NCI-H460 (cell line): ENCODE measurements around the gene WDR72. TPM values are rescaled to one million over a fixed set of nuclear protein-coding genes. Genes with fewer than 3 reads are reported as not detected.
A peak's percentile ranks its signal among the peaks of the same experiment; 100 is the strongest.
"Not testable (repeated sequence)": the region's sequence is repeated elsewhere in the genome, so short reads cannot be mapped to it uniquely, and the experiment has no call there.

Experiments used
- DNase-seq: peaks from one replicate; pipeline ENCODE4 v3.0.0-alpha.2; 2016; ENCODE audit warnings: low read depth; ENCODE audit errors: extremely low read depth
- total RNA-seq: library from RNA; depleted of rRNA; stranded (reverse); fragments of >200 nt; shearing (Covaris generic); gene quantifications from 2 replicates; pipeline ENCODE4 v1.2.3, GENCODE V29; 2014

WDR72 gene
- total RNA-seq, 1 experiment from 2014 or later: 40.4 TPM

GRCh38 chr15:53710906-53711305 lies 48.6 kb downstream of the WDR72 start:
- no peak for DNase-seq

GRCh38 chr15:53709821-53710220 lies 49.6 kb downstream of the WDR72 start:
- DNase-seq: no peak

GRCh38 chr15:53695365-53695764 lies 64.1 kb downstream of the WDR72 start:
- no peak for DNase-seq

GRCh38 chr15:53694476-53694874 lies 65.0 kb downstream of the WDR72 start:
- DNase-seq: no peak

GRCh38 chr15:53693729-53694475 lies 65.6 kb downstream of the WDR72 start:
- no peak for DNase-seq

GRCh38 chr15:53684162-53684561 lies 75.3 kb downstream of the WDR72 start:
- not testable (repeated sequence) for DNase-seq

DNA sequence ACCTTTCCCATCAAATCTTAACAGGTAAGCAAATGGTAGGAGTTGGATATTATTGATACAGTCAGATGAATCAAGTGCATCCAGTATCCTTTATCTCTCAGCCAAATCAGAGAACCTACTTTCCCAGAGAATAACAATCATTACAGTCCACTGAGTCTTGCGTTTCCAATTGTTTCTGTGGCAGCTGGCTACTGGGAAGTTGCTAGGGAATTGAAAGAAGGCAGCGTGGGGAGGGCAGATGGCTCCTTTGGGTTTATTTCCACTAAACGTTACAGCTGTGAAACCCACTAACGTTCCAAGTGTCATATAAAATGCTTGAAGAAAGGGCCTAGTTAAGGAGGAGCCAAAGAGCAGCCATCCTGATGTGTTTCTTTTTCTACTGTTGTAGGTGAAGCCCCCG lies 78.4 kb downstream of the WDR72 start:
- DNase-seq: no peak

GRCh38 chr15:53675832-53676231 lies 83.6 kb downstream of the WDR72 start:
- DNase-seq: no peak

- peak; percentile 63 for DNase-seq
These were observed 87.9 kb downstream of the WDR72 start for GRCh38 chr15:53671545-53671944.

DNA sequence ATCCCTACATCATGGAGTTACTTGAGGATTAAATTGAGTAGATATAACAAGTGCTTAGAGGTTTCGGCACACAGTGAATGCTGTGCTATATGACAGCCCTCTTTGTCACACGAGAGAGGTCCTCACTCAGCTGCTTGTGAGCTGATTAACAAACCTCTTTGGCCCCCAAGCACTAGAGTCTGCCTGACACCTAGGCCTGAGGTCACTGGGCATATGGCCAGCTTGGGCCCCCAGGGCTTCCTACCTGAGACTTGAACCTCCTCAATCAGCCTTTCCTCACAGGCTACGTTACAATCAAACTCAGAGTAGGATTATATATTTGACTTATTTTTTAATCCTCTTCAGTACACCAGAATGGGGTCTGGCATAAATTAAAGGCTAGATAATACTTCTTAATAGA lies 88.8 kb downstream of the WDR72 start:
- DNase-seq: no peak

GRCh38 chr15:53665930-53666329 lies 93.5 kb downstream of the WDR72 start:
- DNase-seq: no peak

- DNase-seq: no peak
These were observed 100.5 kb downstream of the WDR72 start for GRCh38 chr15:53658827-53659555.

GRCh38 chr15:53658255-53658654 lies 101.2 kb downstream of the WDR72 start:
- no peak for DNase-seq

DNA sequence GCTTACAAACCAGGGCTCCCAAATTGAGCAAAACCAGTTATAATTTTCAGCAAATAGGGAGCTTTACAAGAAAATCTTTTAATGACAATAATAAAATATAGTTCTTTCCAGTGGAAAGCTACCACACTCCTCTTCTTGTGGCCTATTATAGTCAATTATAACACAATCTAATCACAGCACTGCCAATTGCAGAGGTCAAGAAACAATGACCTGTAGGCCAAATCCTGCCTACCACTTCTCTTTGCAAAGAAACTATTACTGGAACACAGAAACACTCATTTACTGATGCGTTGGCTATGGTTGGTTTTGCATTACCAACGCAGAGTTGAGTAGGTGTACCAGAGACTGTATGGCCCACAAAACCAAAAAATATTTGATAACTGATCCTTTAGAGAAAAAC lies 110.5 kb downstream of the WDR72 start:
- DNase-seq: no peak

DNA sequence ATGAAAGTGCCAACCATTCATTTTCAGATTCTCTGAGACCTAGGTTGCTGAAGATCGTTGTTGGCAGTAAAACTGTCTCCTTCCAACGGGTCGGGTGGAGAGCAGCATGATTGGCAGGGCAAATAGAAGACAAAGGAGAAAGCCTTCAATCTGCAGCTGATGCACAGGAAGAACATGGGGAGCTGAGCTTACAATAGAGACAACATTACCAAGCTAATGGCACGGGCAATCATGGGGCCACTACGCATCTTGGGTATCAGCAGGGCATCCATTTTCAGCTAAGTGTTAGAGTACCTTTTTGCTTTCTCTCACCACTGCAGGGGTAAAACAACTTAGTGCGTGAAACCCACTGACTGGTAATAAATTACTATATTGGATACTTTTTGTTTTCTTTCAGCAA lies 114.8 kb downstream of the WDR72 start:
- DNase-seq: no peak

DNA sequence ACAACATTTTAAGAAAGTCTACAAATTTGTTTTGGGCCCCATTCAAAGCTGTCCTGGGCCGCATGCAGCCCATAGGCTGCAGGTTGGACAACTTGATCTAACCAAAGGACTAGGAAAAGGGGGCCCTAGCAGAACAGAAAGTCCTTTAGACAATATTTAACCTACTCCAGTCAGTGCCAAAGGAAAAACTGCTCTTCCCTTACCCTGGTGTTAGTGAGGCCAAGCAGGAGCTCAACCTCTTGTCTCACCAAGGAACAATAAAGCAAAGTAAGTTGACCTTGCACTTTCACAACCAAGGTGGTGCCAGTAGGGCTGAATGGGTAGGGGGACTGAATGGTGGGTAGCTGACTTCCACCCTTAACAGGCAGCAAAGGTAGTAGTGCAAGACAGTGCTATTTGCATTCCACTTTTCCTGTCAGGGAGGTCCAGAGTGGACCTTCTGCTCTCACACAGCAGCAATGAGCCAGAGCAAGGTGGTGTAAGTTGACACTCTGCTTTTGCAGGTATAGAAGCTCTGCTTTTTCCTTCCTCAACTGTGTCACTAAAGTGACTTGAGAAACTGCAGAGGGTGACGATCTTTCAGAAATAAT lies 124.9 kb downstream of the WDR72 start:
- no peak for DNase-seq

- no peak for DNase-seq
These were observed 132.2 kb downstream of the WDR72 start for GRCh38 chr15:53627279-53627678.

DNA sequence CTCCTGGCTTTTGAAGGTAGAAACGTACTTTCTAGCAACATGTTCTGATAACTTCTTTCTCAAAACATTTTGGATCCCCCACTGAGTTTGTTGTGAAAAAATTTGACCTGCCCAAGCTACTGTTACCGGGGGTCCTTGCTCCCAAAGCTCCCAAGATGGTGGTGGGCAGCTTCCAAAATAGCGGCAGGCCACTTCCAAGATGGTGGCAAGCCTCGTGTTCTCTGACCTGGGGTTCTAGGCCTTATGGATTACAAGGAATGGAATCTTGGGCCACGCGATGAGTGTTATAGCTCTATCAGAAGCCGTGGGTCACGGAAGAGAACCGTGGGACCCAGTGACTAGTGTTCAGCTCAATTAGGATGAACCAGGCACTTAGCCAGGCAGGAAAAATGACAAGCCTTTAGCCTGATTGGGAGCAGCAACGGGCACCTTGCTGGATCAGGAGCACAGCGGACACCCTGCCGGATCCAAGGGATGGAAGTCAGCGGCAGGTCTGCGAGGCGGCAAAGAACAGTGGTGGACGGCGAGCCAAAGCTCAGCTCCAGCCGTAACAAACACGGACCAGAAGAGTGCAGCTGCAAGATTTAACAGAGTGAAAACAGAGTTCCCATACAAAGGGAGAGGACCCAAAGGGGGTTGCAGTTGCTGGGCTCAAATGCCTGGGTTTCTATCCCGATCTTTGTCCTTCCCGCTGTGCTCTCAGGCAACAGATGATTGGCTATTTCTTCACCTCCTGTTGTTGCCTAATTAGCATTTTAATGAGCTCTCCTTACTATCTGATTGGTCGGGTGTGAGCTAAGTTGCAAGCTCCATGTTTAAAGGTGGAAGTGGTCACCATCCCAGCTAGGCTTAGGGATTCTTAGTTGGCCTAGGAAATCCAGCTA lies 133.3 kb downstream of the WDR72 start:
- DNase-seq: no peak

GRCh38 chr15:53625260-53625659 lies 134.2 kb downstream of the WDR72 start:
- DNase-seq: no peak

DNA sequence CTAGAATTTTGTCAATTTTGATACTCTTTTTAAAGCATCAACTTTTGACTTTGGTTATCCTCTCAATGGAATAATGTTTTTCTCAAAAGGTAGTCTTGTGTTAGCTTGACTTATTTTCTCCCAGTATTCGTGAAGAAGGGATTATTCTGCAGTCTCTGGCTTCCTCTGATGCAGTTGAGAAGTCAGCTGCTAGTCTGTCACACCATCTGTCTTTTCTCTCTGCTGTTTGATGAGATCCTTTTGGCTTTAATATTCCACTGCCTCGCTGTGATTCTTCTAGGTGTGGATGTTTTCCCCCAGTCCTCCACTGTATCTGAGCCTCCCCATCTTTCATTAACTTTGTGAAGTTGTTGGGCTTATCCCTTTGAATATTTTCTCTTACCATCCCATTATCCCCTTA lies 141.0 kb downstream of the WDR72 start:
- no peak for DNase-seq
